Heart right ventricle (tissue), 16 donors: Measurements from ENCODE around the gene CCDC102B. TPM values are rescaled to one million over a fixed set of nuclear protein-coding genes. Genes with fewer than 3 reads are reported as not detected.

Experiments used
- ATAC-seq, 8 donors: fragments of 200-7000 bp; cut with Tn5 transposase; one replicate each; pipeline ENCODE4 v1.9.1; 2020; ENCODE audit warnings: mild to moderate bottlenecking in 8 of 8, moderate library complexity in 8 of 8, moderate number of reproducible peaks in 1 of 8
- DNase-seq, 2 donors: peaks; one replicate each; pipeline ENCODE4 v3.0.0-alpha.2; 2020
- H3K27ac ChIP-seq, 10 donors: fragments of 200-600 bp; sonication (generic) in 2 of 10; one replicate each; pipeline versions ENCODE4 v1.5.0 to v1.8.0; 2020 to 2022; ENCODE audit warnings: mild to moderate bottlenecking in 3 of 10
- H3K27me3 ChIP-seq, 7 donors: fragments of 200-600 bp; one replicate each; pipeline ENCODE4 v1.8.0; 2021 to 2022; ENCODE audit warnings: mild to moderate bottlenecking in 2 of 7
- H3K36me3 ChIP-seq, 9 donors: fragments of 200-600 bp; sonication (generic) in 1 of 9; one replicate each; pipeline versions ENCODE4 v1.5.0 to v1.8.0; 2020 to 2022; ENCODE audit warnings: mild to moderate bottlenecking in 2 of 9
- H3K4me1 ChIP-seq, 9 donors: fragments of 200-600 bp; sonication (generic) in 1 of 9; one replicate each; pipeline versions ENCODE4 v1.5.0 to v1.8.0; 2020 to 2022; ENCODE audit warnings: mild to moderate bottlenecking in 4 of 9
- H3K4me3 ChIP-seq, 10 donors: fragments of 200-600 bp; sonication (generic) in 2 of 10; one replicate each; pipeline versions ENCODE4 v1.5.0 to v1.8.0; 2020 to 2022; ENCODE audit warnings: mild to moderate bottlenecking in 7 of 10, moderate library complexity in 2 of 10
- H3K9me3 ChIP-seq, 11 donors: fragments of 200-600 bp in 10 of 11; sonication (generic) in 2 of 11; one replicate each; pipeline versions ENCODE4 v1.5.0 to v1.8.0; 2013 to 2022; ENCODE audit warnings: mild to moderate bottlenecking in 2 of 11, control low read depth in 1 of 11, moderate library complexity in 1 of 11
- WGBS, 2 donors: extraction: QIAGEN DNeasy Blood & Tissue Kit; methylation state at CpG; one replicate each; pipeline ENCODE4 v1.1.7; 2013; ENCODE audit warnings: inconsistent platforms in 1 of 2; 5-methylcytosine and 5-hydroxymethylcytosine counted together
- intact Hi-C, 10 donors: fragments of 100-400 bp; cut with DNase I; formaldehyde crosslinking; loops; one replicate each; pipeline versions ENCODE4 v1.11.1 to v1.14.2; 2022
- polyA plus RNA-seq, 2 donors: library from polyadenylated mRNA; stranded (reverse); fragments of 200-250 nt; gene quantifications; one replicate each; pipeline ENCODE4 v1.2.3, GENCODE V29; 2013
- total RNA-seq, 10 donors: library from RNA; stranded (reverse); fragmentation: NEBNext Ultra II Directional in 3 of 10; extraction: Animal tissue kit (Norgen Biotek cat#: 25700) in 3 of 10; gene quantifications; one replicate each; pipeline versions ENCODE4 v1.2.1 to v1.2.4, GENCODE V29; 2021 to 2023
- TF ChIP-seq, protein P1 (sequence below), 9 donors: fragments of 200-600 bp; sonication (generic) in 2 of 9; IDR thresholded peaks; one replicate each; pipeline versions ENCODE4 v1.5.0 to v1.8.0; 2021 to 2022; ENCODE audit warnings: antibody characterized with exemption in 9 of 9, mild to moderate bottlenecking in 5 of 9, moderate library complexity in 1 of 9
- donor health status: Arrhythmogenic right ventricular cardiomyopathy.
- donor health status: ischemic (EF 13 %, LVEDD 7.1; RV severe dilation, severe dysfunction).
- donor health status: healthy with polysubstance abuse.
- donor health status: DM: no; HTN: yes; CAD: no.
- donor health status: DM: no; HTN: no; CAD: no.
- donor health status: ischemic (EF 25% LVEDD 6.9; RV normal size, moderate dysfunction).
- donor health status: ischemic (EF 25% LVEDD 5.7; RV mildly dilated, moderate dysfunction).
- donor health status: healthy.
- donor health status: DM: yes; HTN: yes; CAD: no.
- donor health status: Ischemic cardiomyopathy.
- donor health status: ischemic (EF 35%, LVEDD 5.7; RV mildly dilated, moderate dysfunction).
- donor health status: nonischemic (EF 11% LVEDD 7.7; RV severe dilation, severe dysfunction).
- donor health status: DM: yes; HTN: yes; CAD: no.
- donor health status: PGD.
- donor health status: ischemic (EF 29% LVEDD 5.4; RV normal size, mild dysfunction).
- donor health status: nonischemic (EF 23%, LVEDD 6.1; RV moderate dilation, normal function).

Gene CCDC102B
- total and polyA plus RNA-seq, 12 donors: 2.8 to 7.3 (median 5.8) TPM

DNA sequence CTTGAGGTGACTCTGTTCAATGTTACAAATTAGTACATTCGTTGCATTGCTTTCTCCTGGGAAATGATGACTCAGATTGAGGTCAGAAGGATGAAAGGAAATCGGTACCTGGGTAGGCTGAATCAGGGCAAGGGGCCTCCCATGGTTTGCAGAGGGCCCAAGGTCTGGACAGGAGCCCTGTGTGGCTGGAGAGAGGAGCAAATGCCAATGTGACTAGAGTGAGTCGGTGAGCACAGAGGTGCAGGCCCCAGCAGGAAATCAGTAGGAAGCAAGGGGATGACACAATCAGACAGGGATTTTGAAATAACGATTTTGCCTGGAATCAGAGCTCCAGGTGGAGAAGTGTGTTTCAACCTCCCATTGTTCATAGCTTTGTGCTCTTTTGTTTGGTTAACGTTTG lies 118.9 kb downstream of the CCDC102B start:
- Histone ChIP-seq H3K9me3 (no peaks in the 10 kb centered on the region), H3K36me3 (no peaks in the 10 kb centered on the region), H3K27me3 (no peaks in the 10 kb centered on the region), H3K27ac (no peak overlapping the region), H3K4me3 (no peak overlapping the region), H3K4me1 (no peaks in the 10 kb centered on the region)
- 57 to 71% methylated on average over 5 of the region's 5 CpGs for WGBS, 2 donors
- no peak for ATAC-seq
- TF ChIP-seq, protein P1, sequence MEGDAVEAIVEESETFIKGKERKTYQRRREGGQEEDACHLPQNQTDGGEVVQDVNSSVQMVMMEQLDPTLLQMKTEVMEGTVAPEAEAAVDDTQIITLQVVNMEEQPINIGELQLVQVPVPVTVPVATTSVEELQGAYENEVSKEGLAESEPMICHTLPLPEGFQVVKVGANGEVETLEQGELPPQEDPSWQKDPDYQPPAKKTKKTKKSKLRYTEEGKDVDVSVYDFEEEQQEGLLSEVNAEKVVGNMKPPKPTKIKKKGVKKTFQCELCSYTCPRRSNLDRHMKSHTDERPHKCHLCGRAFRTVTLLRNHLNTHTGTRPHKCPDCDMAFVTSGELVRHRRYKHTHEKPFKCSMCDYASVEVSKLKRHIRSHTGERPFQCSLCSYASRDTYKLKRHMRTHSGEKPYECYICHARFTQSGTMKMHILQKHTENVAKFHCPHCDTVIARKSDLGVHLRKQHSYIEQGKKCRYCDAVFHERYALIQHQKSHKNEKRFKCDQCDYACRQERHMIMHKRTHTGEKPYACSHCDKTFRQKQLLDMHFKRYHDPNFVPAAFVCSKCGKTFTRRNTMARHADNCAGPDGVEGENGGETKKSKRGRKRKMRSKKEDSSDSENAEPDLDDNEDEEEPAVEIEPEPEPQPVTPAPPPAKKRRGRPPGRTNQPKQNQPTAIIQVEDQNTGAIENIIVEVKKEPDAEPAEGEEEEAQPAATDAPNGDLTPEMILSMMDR (IDR thresholded peaks at IDR 0.05): no peak
- DNase-seq: no peak
- intact Hi-C loops: no loop called here

- no peaks in the 10 kb centered on the region for H3K9me3 ChIP-seq
- no peaks in the 10 kb centered on the region for H3K36me3 ChIP-seq
- no peaks in the 10 kb centered on the region for H3K27me3 ChIP-seq
- intact Hi-C loops: no loop called here
- DNase-seq (no peak), ATAC-seq (no peak)
- TF ChIP-seq, protein P1 (IDR thresholded peaks at IDR 0.05): no peak
- no peak overlapping the region for H3K27ac ChIP-seq
- no peaks in the 10 kb centered on the region for H3K4me1 ChIP-seq
- no peak overlapping the region for H3K4me3 ChIP-seq
- WGBS, 2 donors: 90 to 93% methylated on average over 3 of the region's 3 CpGs
Observed at GRCh38 chr18:68918216-68918615, 120.3 kb downstream of the CCDC102B start.

- Histone ChIP-seq H3K9me3 (no peaks in the 10 kb centered on the region), H3K27me3 (no peaks in the 10 kb centered on the region), H3K4me3 (no peak overlapping the region), H3K27ac (no peak overlapping the region), H3K36me3 (no peaks in the 10 kb centered on the region), H3K4me1 (no peaks in the 10 kb centered on the region)
- 83 to 93% methylated on average over 2 of the region's 2 CpGs for WGBS, 2 donors
- TF ChIP-seq, protein P1 (IDR thresholded peaks at IDR 0.05): no peak
- ATAC-seq: no peak
- intact Hi-C loops: no loop called here
- no peak for DNase-seq
Observed at GRCh38 chr18:68919900-68920299, 122.0 kb downstream of the CCDC102B start.

DNA sequence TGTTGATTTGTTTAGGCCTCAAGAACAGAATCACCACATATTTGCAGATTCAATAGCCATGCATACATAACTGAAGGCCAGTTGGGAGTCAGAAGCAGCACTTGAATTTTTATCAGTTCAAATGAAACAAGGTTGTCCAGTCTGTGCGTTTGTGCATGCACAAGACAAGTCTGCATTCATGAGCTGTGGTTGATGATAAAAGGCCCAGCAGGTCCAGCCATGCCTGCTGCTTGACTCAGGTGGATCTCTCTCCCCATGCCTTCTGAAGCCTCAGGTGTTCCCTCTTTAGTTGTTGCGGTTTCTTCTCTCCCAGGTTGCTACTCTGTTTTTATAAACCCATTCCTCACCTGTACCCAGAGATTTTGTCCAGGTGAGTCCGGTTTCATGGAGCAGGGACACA lies 124.5 kb downstream of the CCDC102B start:
- H3K9me3 ChIP-seq: no peaks in the 10 kb centered on the region
- no peaks in the 10 kb centered on the region for H3K36me3 ChIP-seq
- intact Hi-C loops: no loop called here
- no peaks in the 10 kb centered on the region for H3K27me3 ChIP-seq
- TF ChIP-seq, protein P1 (IDR thresholded peaks at IDR 0.05): no peak
- 75 to 76% methylated on average over 3 of the region's 3 CpGs for WGBS, 2 donors
- ATAC-seq (no peak), DNase-seq (no peak)
- no peak overlapping the region for H3K4me3 ChIP-seq
- no peak overlapping the region for H3K27ac ChIP-seq
- H3K4me1 ChIP-seq: no peaks in the 10 kb centered on the region
